Measurements from ENCODE around the gene CCR8.
"Not testable (repeated sequence)": the region's sequence is repeated elsewhere in the genome, so short reads cannot be mapped to it uniquely, and the experiment has no call there.

Gene CCR8

GRCh38 chr3:39346785-39347585, 17.5 kb downstream of the CCR8 start:
- TF ChIP-seq CTCF (IDR thresholded peaks at IDR 0.05; ENCODE audit: insufficient read depth, low read depth, low read length, missing control alignments), result no peak
- DNase-seq (ENCODE audit: low read depth), result no peak
- no peak overlapping the region for H3K4me3 ChIP-seq (ENCODE audit: low read length)

DNA sequence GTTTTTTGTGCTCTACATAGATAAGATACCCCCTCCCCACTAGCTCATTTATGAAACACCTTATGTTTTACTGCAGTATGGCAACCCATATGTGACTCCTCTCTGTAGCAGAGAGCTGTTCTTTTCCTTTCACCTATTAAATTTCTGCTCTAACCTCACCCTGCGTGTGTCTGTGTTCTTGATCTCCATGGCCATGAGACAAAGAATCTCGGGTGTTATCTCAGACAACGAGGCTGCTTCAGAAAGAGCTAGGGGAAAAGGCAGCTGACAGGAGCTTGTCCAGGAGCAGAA, 18.0 kb downstream of the CCR8 start:
- TF ChIP-seq CTCF (IDR thresholded peaks at IDR 0.05; ENCODE audit: insufficient read depth, low read depth, low read length, missing control alignments), result no peak
- no peak overlapping the region for H3K4me3 ChIP-seq (ENCODE audit: low read length)
- no peak for DNase-seq (ENCODE audit: low read depth)

DNA sequence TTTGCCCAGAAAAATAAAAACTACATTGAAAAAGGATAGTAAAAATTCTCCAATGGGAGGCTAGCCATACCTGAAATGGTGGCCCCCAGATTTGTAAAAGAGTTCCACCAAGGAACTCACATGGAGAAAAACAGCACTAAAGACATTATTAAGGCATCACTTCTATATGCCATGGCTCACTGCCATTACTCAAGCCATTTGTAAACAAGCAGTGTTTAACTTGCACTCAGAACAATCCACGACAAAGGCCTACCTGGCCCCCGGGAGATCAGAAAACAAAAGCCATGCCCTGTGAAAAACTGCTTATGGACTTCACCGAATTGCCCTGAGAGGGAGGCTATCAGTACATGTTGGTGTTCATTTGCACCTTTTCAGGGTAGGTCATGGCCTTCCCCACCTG, 19.6 kb downstream of the CCR8 start:
- TF ChIP-seq CTCF (IDR thresholded peaks at IDR 0.05; ENCODE audit: insufficient read depth, low read depth, low read length, missing control alignments), result no peak
- DNase-seq (ENCODE audit: low read depth), result no peak
- H3K4me3 ChIP-seq (ENCODE audit: low read length), result no peak overlapping the region

- TF ChIP-seq CTCF (IDR thresholded peaks at IDR 0.05; ENCODE audit: insufficient read depth, low read depth, low read length, missing control alignments), result no peak
- H3K4me3 ChIP-seq (ENCODE audit: low read length), result no peak overlapping the region
- no peak for DNase-seq (ENCODE audit: low read depth)
Measured at GRCh38 chr3:39350714-39351113, 21.2 kb downstream of the CCR8 start.

- DNase-seq (ENCODE audit: low read depth), result not testable (repeated sequence)
Measured at GRCh38 chr3:39351134-39351533, 21.6 kb downstream of the CCR8 start.

DNA sequence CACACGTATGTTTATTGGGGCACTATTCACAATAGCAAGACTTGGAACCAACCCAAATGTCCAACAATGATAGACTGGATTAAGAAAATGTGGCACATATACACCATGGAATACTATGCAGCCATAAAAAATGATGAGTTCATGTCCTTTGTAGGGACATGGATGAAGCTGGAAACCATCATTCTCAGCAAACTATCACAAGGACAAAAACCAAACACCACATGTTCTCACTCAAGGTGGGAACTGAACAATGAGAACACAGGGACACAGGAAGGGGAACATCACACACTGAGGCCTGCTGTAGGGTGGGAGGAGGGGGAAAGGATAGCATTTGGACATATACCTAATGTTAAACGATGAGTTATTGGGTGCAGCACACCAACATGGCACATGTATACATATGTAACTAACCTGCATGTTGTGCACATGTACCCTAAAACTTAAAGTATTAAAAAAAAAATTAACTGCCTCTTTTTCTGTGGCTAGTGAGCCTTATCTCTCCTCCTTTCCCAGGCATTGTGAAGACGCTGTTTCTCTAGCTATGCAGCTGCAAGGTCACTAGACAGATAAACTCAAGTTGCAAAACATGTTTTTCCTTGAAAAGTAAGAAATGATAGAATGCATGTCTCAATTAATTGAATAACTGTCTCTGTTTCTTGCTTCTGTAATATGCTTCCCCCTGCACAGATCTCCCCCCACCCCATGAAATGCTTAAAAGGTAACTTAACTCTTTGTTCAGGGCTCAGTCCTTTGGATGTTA, 23.8 kb downstream of the CCR8 start:
- not testable (repeated sequence) for DNase-seq (ENCODE audit: low read depth); H3K4me3 ChIP-seq (ENCODE audit: low read length)

More at GRCh38 chr3:39351134-39351533, 21.6 kb downstream of the CCR8 start:
- H3K4me3 ChIP-seq (ENCODE audit: low read length), result not testable (repeated sequence)

- TF ChIP-seq CTCF (IDR thresholded peaks at IDR 0.05; ENCODE audit: insufficient read depth, low read depth, low read length, missing control alignments), result no peak
- DNase-seq (ENCODE audit: low read depth), result no peak
- H3K4me3 ChIP-seq (ENCODE audit: low read length), result no peak overlapping the region
Measured at GRCh38 chr3:39358333-39358732, 28.8 kb downstream of the CCR8 start.

Data from epithelial cell of esophagus (primary cell).